A549 (cell line): ENCODE results near the gene SCPEP1. TPM values are rescaled to one million over a fixed set of nuclear protein-coding genes. Genes with fewer than 3 reads are reported as not detected.

Source experiments
- ATAC-seq, 2 experiments: fragments of 200-7000 bp in 1 of 2; fragments of >200 bp in 1 of 2; cut with Nextera tagmentation in 1 of 2; cut with Tn5 transposase in 1 of 2; 3 replicates each; pipeline versions ENCODE4 v1.8.0 to v1.9.1; 2018 to 2020; ENCODE audit warnings: mild to moderate bottlenecking in 1 of 2, moderate library complexity in 1 of 2
- CTCF ChIA-PET: fragments of 300-600 bp; sonication (Branson Sonifier 250); formaldehyde crosslinking; extraction: SDS; loops from one replicate; lab custom pipeline; 2021; ENCODE audit warnings: antibody characterized with exemption, inconsistent platforms; lab: Yijun Ruan, JAX
- POLR2A ChIA-PET: fragments of 350-600 bp; formaldehyde crosslinking; extraction: SDS; loops from one replicate; lab custom pipeline; 2021; ENCODE audit warnings: antibody characterized with exemption, inconsistent platforms; lab: Yijun Ruan, JAX
- DNase-seq, 2 experiments: peaks; one replicate each; pipeline versions ENCODE4 v3.0.0 to v3.0.0-alpha.2; 2011 to 2016; ENCODE audit warnings: low read depth in 1 of 2, low spot score in 1 of 2
- FAIRE-seq: peaks from 2 replicates; lab custom pipeline; 2011; peaks lifted over from hg19 to GRCh38; lab: Jason Lieb, UNC
- H3K27ac ChIP-seq, 2 experiments: fragments of >200 bp; sonication (Bioruptor Twin); formaldehyde crosslinking; 3 replicates each; pipeline ENCODE4 v1.5.1; 2016 to 2017
- H3K4me1 ChIP-seq: fragments of >200 bp; sonication (Bioruptor Twin); formaldehyde crosslinking; 3 replicates; pipeline ENCODE4 v1.6.1; 2016
- H3K4me2 ChIP-seq: fragments of >200 bp; sonication (Bioruptor Twin); formaldehyde crosslinking; 3 replicates; pipeline ENCODE4 v1.6.1; 2016
- H3K4me3 ChIP-seq: fragments of >200 bp; sonication (Bioruptor Twin); formaldehyde crosslinking; 3 replicates; pipeline ENCODE4 v1.5.1; 2016
- H3K9me3 ChIP-seq: fragments of >200 bp; sonication (Bioruptor Twin); formaldehyde crosslinking; 3 replicates; pipeline ENCODE4 v1.6.1; 2016
- BCL3 ChIP-seq: fragments of >200 bp; sonication (Bioruptor Twin); formaldehyde crosslinking; IDR thresholded peaks from 3 replicates; pipeline ENCODE4 v1.6.1; 2016
- CEBPB ChIP-seq, 2 experiments: fragments of >200 bp in 1 of 2; sonication (Bioruptor Twin) in 1 of 2; formaldehyde crosslinking in 1 of 2; IDR thresholded peaks; 2 replicates each; pipeline ENCODE4 v1.6.1; 2012 to 2016
- E2F6 ChIP-seq: IDR thresholded peaks from 2 replicates; pipeline ENCODE4 v1.6.1; 2012; ENCODE audit warnings: low read depth, borderline replicate concordance
- EHF ChIP-seq: fragments of 250-450 bp; sonication (Bioruptor Pico); IDR thresholded peaks from 2 replicates; pipeline ENCODE4 v1.5.0; 2020; ENCODE audit warnings: mild to moderate bottlenecking
- EHMT2 ChIP-seq: fragments of 200-600 bp; sonication (generic); IDR thresholded peaks from 2 replicates; pipeline ENCODE4 v1.6.1; 2016; ENCODE audit warnings: antibody characterized with exemption, low read depth, mild to moderate bottlenecking, moderate library complexity
- FOXS1 ChIP-seq: fragments of 250-450 bp; sonication (Bioruptor Pico); IDR thresholded peaks from 2 replicates; pipeline ENCODE4 v1.5.0; 2020; ENCODE audit warnings: mild to moderate bottlenecking, moderate library complexity
- HDAC2 ChIP-seq: fragments of 200-600 bp; sonication (generic); IDR thresholded peaks from 2 replicates; pipeline ENCODE4 v1.6.1; 2016
- HMGXB4 ChIP-seq: fragments of 250-450 bp; sonication (Bioruptor Pico); IDR thresholded peaks from 2 replicates; pipeline ENCODE4 v1.5.0; 2021; ENCODE audit warnings: mild to moderate bottlenecking, moderate library complexity, borderline replicate concordance
- HOXB5 ChIP-seq: fragments of 250-450 bp; sonication (Bioruptor Pico); IDR thresholded peaks from 2 replicates; pipeline ENCODE4 v1.5.0; 2020; ENCODE audit warnings: mild to moderate bottlenecking, moderate library complexity
- KDM5A ChIP-seq: fragments of 200-600 bp; sonication (generic); IDR thresholded peaks from 2 replicates; pipeline ENCODE4 v1.6.1; 2016; ENCODE audit warnings: antibody characterized with exemption, mild to moderate bottlenecking
- MAZ ChIP-seq: fragments of 150-350 bp; IDR thresholded peaks from 2 replicates; pipeline ENCODE4 v1.6.1; 2014; ENCODE audit warnings: antibody characterized with exemption, low read depth, low read length, borderline replicate concordance
- NR3C1 ChIP-seq: fragments of >200 bp; sonication (Bioruptor Twin); formaldehyde crosslinking; IDR thresholded peaks from 3 replicates; pipeline ENCODE4 v1.6.1; 2017
- PBX3 ChIP-seq: IDR thresholded peaks from 2 replicates; pipeline ENCODE4 v1.6.1; 2012
- RARB ChIP-seq: fragments of 250-450 bp; sonication (Bioruptor Pico); IDR thresholded peaks from 2 replicates; pipeline ENCODE4 v1.8.0; 2021; ENCODE audit warnings: mild to moderate bottlenecking, moderate library complexity
- REST ChIP-seq: fragments of 200-600 bp; sonication (generic); IDR thresholded peaks from 2 replicates; pipeline ENCODE4 v1.6.1; 2016; ENCODE audit warnings: antibody characterized with exemption, mild to moderate bottlenecking, moderate library complexity
- RFX5 ChIP-seq: fragments of 450-650 bp; IDR thresholded peaks from 2 replicates; pipeline ENCODE4 v1.7.1; 2014; ENCODE audit warnings: antibody characterized with exemption, mild to moderate bottlenecking, moderate library complexity
- TFCP2L1 ChIP-seq: fragments of 250-450 bp; sonication (Bioruptor Pico); IDR thresholded peaks from 2 replicates; pipeline ENCODE4 v1.5.0; 2021; ENCODE audit warnings: mild to moderate bottlenecking
- TP53 ChIP-seq: fragments of 250-450 bp; sonication (Bioruptor Pico); IDR thresholded peaks from 2 replicates; pipeline ENCODE4 v1.5.0; 2021; ENCODE audit warnings: mild to moderate bottlenecking, moderate library complexity
- USF2 ChIP-seq: fragments of 450-650 bp; IDR thresholded peaks from 2 replicates; pipeline ENCODE4 v1.6.1; 2014; ENCODE audit warnings: antibody characterized with exemption
- ZSCAN20 ChIP-seq: fragments of 250-450 bp; sonication (Bioruptor Pico); IDR thresholded peaks from 2 replicates; pipeline ENCODE4 v1.8.0; 2022; ENCODE audit warnings: mild to moderate bottlenecking, moderate library complexity
- WGBS: methylation state at CpG from one replicate; pipeline ENCODE4 v1.1.6; 2017; ENCODE audit errors: missing lambda C conversion rate; 5-methylcytosine and 5-hydroxymethylcytosine counted together
- polyA plus RNA-seq, 4 experiments: library from polyadenylated mRNA; depleted of rRNA in 3 of 4; stranded (reverse); fragments of >200 nt; fragmentation: RNase III in 1 of 4; extraction: RNeasy Plus Mini Kit Qiagen cat#74134 plus additional on column Dnase treatment in 1 of 4; gene quantifications; 2 replicates in 3 of 4; 3 replicates in 1 of 4; pipeline ENCODE4 v1.2.3, GENCODE V29; 2011 to 2017

The SCPEP1 gene
- polyA plus RNA-seq, 2 of the 4 experiments (the other 2 are of a cell fraction) = 44.5 to 45.0 TPM

- TF ChIP-seq E2F6 (no peak), ZSCAN20 (no peak), NR3C1 (no peak), HDAC2 (no peak), HMGXB4 (no peak), FOXS1 (CRISPR knock-in tag) (no peak), EHF (CRISPR knock-in tag) (no peak), TFCP2L1 (CRISPR knock-in tag) (no peak), KDM5A (no peak)
- TF ChIP-seq, all 56 proteins: peak for 0
Observed at GRCh38 chr17:56948491-56948890, 29.4 kb upstream of the SCPEP1 start (continued).

GRCh38 chr17:56949595-56949994 lies 28.3 kb upstream of the SCPEP1 start:
- FAIRE-seq (no peak), ATAC-seq (no peak), DNase-seq (no peak)
- ChIA-PET CTCF (interaction anchor here (0.9 to 16.5 kb wide), 5 partner anchors 8 to 127 kb away, joined by 3 to 283 read pairs (median 4); no protein-coding TSS in a partner anchor), POLR2A (interaction anchor here (1.2 kb wide), 1 partner anchor 36 kb away, joined by 3 read pairs; the partner anchor contains the start of gene TRIM25)
- Histone ChIP-seq H3K4me2 (no peak overlapping the region), H3K27ac (no peak overlapping the region), H3K4me1 (peaks cover 8% of the 10 kb centered on the region; the same call in 1 of the 3 replicates), H3K9me3 (no peaks in the 10 kb centered on the region), H3K4me3 (no peak overlapping the region)
- WGBS = 88% methylated on average over 3 of the region's 3 CpGs
- TF ChIP-seq FOXS1 (CRISPR knock-in tag) (no peak), RARB (no peak), BCL3 (no peak)

- ATAC-seq (no peak), DNase-seq (no peak), FAIRE-seq (no peak)
- no peak overlapping the region for H3K27ac ChIP-seq
- CTCF ChIA-PET = interaction anchor here (2.0 kb wide), 1 partner anchor 137 kb away, joined by 10 read pairs; no protein-coding TSS in a partner anchor
- H3K4me2 ChIP-seq = no peak overlapping the region
- 92% methylated on average over 5 of the region's 5 CpGs for WGBS
- no peaks in the 10 kb centered on the region for H3K9me3 ChIP-seq
- peaks cover 24% of the 10 kb centered on the region; the same call in 2 of the 3 replicates for H3K4me1 ChIP-seq
- POLR2A ChIA-PET = no interaction called here
- H3K4me3 ChIP-seq = no peak overlapping the region
- TF ChIP-seq CEBPB (IDR thresholded peaks at IDR 0.05) = no peak
- no peak for TF ChIP-seq EHMT2
- no peak for TF ChIP-seq RFX5
- TF ChIP-seq, all 56 proteins: peak for 0
Observed at GRCh38 chr17:56956992-56957391, 20.9 kb upstream of the SCPEP1 start.

- peak within 1 kb of the TSS; percentile 91 to 92 for H3K27ac ChIP-seq
- no peaks in the 10 kb centered on the region for H3K9me3 ChIP-seq
- 5% methylated on average over 42 of the region's 59 CpGs for WGBS
- ATAC-seq (peak; percentile 97 to 99), DNase-seq (peak; percentile 92 to 96), FAIRE-seq (peak; percentile 46)
- ChIA-PET CTCF (interaction anchor here (0.5 to 3.3 kb wide), 27 partner anchors 9 to 1195 kb away, joined by 3 to 21 read pairs (median 4); partner anchors contain the start of gene SCPEP1), POLR2A (no interaction called here)
- H3K4me1 ChIP-seq = peaks cover 17% of the 10 kb centered on the region; the same call in 2 of the 3 replicates
- H3K4me2 ChIP-seq = peak within 1 kb of the TSS; percentile 70
- peak within 1 kb of the TSS; percentile 75 for H3K4me3 ChIP-seq
- TF ChIP-seq RFX5 = no peak
- peak; percentile 60 for TF ChIP-seq USF2
- peak; percentile 30; the same call in 1 of the 2 replicates for TF ChIP-seq REST
- peak; percentile 99 for TF ChIP-seq MAZ
- peak; percentile 83 for TF ChIP-seq KDM5A
- no peak for TF ChIP-seq TP53
- TF ChIP-seq PBX3 = 0 out of 2 replicates have a peak, but pooled peaks have one; percentile 23
- peak; percentile 60; the same call in 1 of the 2 replicates for TF ChIP-seq HOXB5
Observed at GRCh38 chr17:56960596-56961538, 17.1 kb upstream of the SCPEP1 start, which contains the start of gene COIL. TSS of gene COIL (minus strand) at chr17:56961050. CDS start at chr17:56961019, 31 bp downstream.
